CD4-positive, CD25-positive, alpha-beta regulatory T cell (primary cell): Measurements from ENCODE around the gene GABRG3. TPM values are rescaled to one million over a fixed set of nuclear protein-coding genes. Genes with fewer than 3 reads are reported as not detected.

ENCODE experiments used
- ATAC-seq, 2 donors: fragments of 150-1000 bp; cut with Tn5 transposase; one replicate each; pipeline ENCODE4 v1.10.0; 2021; ENCODE audit warnings: low read depth in 2 of 2, moderate number of reproducible peaks in 2 of 2, moderate library complexity in 1 of 2
- DNase-seq, 3 donors: peaks; one replicate each; pipeline versions ENCODE4 v3.0.0 to v3.0.0-alpha.2; 2012 to 2022; ENCODE audit warnings: mixed read lengths in 1 of 3
- H3K27ac ChIP-seq: one replicate; pipeline ENCODE4 v1.7.0; 2013; ENCODE audit warnings: mild to moderate bottlenecking, low read length; ENCODE audit not compliant: insufficient read depth, poor library complexity, severe bottlenecking
- H3K27me3 ChIP-seq: one replicate; pipeline ENCODE4 v1.7.0; 2013; ENCODE audit warnings: low read length; ENCODE audit not compliant: control insufficient read depth, insufficient read depth
- H3K36me3 ChIP-seq: one replicate; pipeline ENCODE4 v1.7.0; 2013; ENCODE audit warnings: mild to moderate bottlenecking, low read length, moderate library complexity; ENCODE audit not compliant: control insufficient read depth, insufficient read depth
- H3K4me1 ChIP-seq: 2 replicates; pipeline ENCODE4 v1.7.0; 2013; ENCODE audit warnings: mild to moderate bottlenecking, low read length; ENCODE audit not compliant: insufficient read depth, control insufficient read depth, poor library complexity, severe bottlenecking
- H3K4me3 ChIP-seq: one replicate; pipeline ENCODE4 v1.7.0; 2013; ENCODE audit warnings: low read depth, mild to moderate bottlenecking, low read length, moderate library complexity
- H3K9me3 ChIP-seq, 2 experiments: 1 replicate in 1 of 2; 2 replicates in 1 of 2; pipeline ENCODE4 v1.7.0; 2013; ENCODE audit warnings: low read length in 2 of 2, mild to moderate bottlenecking in 1 of 2, moderate library complexity in 1 of 2; ENCODE audit not compliant: control insufficient read depth in 2 of 2
- H3K27ac Mint-ChIP-seq, 3 donors: one replicate each; pipeline ENCODE4 v1.8.0; 2020 to 2022; ENCODE audit warnings: mild to moderate bottlenecking in 3 of 3, mixed read lengths in 3 of 3, moderate library complexity in 2 of 3
- H3K27me3 Mint-ChIP-seq: one replicate; pipeline ENCODE4 v1.8.0; 2022; ENCODE audit warnings: mild to moderate bottlenecking, mixed read lengths
- H3K36me3 Mint-ChIP-seq: one replicate; pipeline ENCODE4 v1.8.0; 2020; ENCODE audit warnings: mixed read lengths
- H3K4me1 Mint-ChIP-seq, 4 donors: one replicate each; pipeline ENCODE4 v1.8.0; 2020 to 2022; ENCODE audit warnings: mixed read lengths in 4 of 4, mild to moderate bottlenecking in 1 of 4
- H3K4me3 Mint-ChIP-seq, 4 donors: one replicate each; pipeline ENCODE4 v1.8.0; 2020 to 2022; ENCODE audit warnings: mild to moderate bottlenecking in 4 of 4, mixed read lengths in 4 of 4, moderate library complexity in 3 of 4
- H3K9me3 Mint-ChIP-seq, 7 donors: one replicate each; pipeline ENCODE4 v1.8.0; 2020 to 2022; ENCODE audit warnings: mixed read lengths in 7 of 7, mild to moderate bottlenecking in 3 of 7, moderate library complexity in 2 of 7
- polyA plus RNA-seq, 4 donors: library from polyadenylated mRNA; unstranded; fragments of 300-500 nt; fragmentation: Illumina TruSeq; gene quantifications; one replicate each; pipeline ENCODE4 v1.2.3, GENCODE V29; 2021
- total RNA-seq: library from RNA; stranded (reverse); gene quantifications from one replicate; pipeline ENCODE4 v1.2.3, GENCODE V29; 2022

The GABRG3 gene
- total and polyA plus RNA-seq, 5 donors from 2014 or later, result not detected

DNA sequence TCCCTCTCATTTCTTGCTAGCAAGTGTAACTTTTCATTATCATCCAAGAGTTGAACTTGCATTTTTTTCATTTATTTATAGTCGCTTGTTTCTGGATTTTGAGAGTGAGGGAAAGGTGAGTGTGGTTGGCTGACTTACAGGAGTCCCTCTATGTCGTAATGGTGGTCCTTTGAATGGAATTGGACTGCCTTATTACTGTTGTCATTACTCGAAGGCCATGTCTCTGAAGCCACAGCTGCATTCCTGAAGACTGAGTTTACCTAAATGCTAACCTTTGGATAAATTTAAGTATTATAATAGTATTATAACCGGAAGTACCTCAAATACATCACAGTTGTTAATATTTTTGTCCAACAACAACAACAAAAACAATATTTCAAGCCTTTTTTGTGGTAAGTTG lies 488.9 kb downstream of the GABRG3 start:
- ATAC-seq, result no peak
- no peaks in the 10 kb centered on the region for H3K36me3 Mint-ChIP-seq
- H3K9me3 ChIP-seq, result peaks cover 6% of the 10 kb centered on the region in 2 experiments

DNA sequence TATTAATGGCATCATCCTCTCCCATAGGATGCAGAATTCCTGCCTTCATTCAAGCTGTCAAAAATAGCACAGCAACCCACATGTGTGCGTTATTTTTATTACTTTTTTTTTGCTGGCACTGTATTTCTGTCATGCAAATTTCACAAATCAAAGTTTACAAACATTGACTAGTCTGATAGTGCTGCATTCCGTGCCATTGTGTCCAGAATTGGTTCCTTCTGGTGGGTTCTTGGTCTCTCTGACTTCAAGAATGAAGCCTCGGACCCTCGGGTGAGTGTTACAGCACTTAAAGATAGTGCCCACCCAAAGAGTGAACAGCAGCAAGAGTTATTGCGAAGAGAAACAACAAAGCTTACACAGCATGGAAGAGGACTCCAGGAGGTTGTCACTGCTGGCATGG lies 490.2 kb downstream of the GABRG3 start:
- Mint-ChIP-seq H3K4me3 (no peak overlapping the region), H3K36me3 (no peaks in the 10 kb centered on the region), H3K27ac (no peak overlapping the region), H3K4me1 (peaks cover 0 to 4% (median 0%) of the 10 kb centered on the region in 4 donors), H3K27me3 (no peaks in the 10 kb centered on the region), H3K9me3 (peaks cover 0 to 17% (median 4%) of the 10 kb centered on the region in 7 donors)
- no peaks in the 10 kb centered on the region for H3K4me1 ChIP-seq
- peaks cover 6% of the 10 kb centered on the region in 2 experiments for H3K9me3 ChIP-seq
- no peaks in the 10 kb centered on the region for H3K27me3 ChIP-seq
- DNase-seq (no peak), ATAC-seq (no peak)
- no peaks in the 10 kb centered on the region for H3K36me3 ChIP-seq
- no peak overlapping the region for H3K4me3 ChIP-seq
- H3K27ac ChIP-seq, result no peak overlapping the region

More for the DNA sequence above, 488.9 kb downstream of the GABRG3 start:
- no peak overlapping the region for H3K27ac ChIP-seq
- Mint-ChIP-seq H3K27me3 (no peaks in the 10 kb centered on the region), H3K4me1 (peaks cover 0 to 4% (median 0%) of the 10 kb centered on the region in 4 donors), H3K27ac (no peak overlapping the region), H3K4me3 (no peak overlapping the region), H3K9me3 (peaks cover 0 to 13% (median 4%) of the 10 kb centered on the region in 7 donors)
- H3K4me1 ChIP-seq, result no peaks in the 10 kb centered on the region
- no peaks in the 10 kb centered on the region for H3K36me3 ChIP-seq
- no peak for DNase-seq
- no peak overlapping the region for H3K4me3 ChIP-seq
- H3K27me3 ChIP-seq, result no peaks in the 10 kb centered on the region

DNA sequence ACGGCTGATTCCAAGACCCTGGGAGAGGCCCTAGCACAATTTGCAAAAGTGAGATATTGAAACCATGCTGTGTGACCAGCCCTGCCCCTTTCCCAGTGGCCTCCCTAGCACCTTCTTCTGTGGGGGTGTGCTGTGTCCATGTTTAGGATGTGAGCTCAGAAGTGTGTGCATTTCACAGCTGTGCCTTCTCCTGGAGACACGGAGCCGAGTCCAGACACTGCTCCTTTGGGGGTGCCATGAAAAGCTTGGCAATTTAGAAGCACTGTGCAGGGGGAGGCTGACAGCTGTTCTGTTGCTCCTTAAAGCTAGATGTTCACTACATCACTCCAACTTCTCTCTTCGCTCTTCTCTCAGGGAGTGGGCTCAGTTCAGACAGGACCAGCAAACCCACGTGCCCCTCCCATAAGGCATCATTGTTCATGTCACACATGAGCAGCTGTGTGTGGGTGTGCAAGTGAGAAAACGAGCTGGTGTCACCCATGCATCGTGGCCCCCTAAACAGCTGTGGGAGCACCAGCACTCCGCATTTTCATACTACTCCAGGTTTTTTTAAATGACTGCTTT lies 492.6 kb downstream of the GABRG3 start:
- H3K27me3 Mint-ChIP-seq, result no peaks in the 10 kb centered on the region
- H3K4me3 ChIP-seq, result no peak overlapping the region
- no peak for ATAC-seq

DNA sequence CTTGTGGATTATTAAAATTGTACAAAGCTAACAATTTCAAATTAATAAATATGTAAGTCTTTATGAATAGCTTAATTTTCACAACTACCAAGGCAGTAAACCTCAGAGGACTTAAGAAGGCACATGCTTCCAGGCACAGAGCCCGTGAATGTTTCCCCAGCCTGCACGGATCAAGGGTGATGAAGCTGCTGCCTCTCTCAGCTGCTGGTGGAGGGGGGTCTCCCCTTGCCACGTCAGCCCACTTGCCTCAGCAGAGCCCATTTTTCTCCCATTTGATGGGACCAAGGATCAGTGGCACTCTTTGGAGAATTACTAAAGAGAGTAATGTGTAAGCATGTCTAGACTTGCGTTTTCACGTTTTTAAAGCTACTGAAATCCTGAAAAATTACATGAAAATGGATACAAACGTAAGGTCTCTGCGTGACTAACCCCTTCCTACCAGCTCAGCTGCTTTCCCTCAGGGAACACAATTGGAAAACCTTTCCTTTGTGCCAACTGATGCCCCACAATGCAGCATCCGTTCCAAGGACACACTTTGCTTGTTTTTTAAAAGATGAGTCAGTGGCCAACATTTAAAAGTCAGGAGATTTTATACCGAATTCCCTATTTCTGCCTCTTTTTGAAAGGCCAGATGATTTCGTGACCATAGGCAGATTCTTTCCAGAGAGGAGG lies 494.1 kb downstream of the GABRG3 start:
- no peak for DNase-seq
- Mint-ChIP-seq H3K36me3 (no peaks in the 10 kb centered on the region), H3K4me1 (peaks cover 0 to 4% (median 0%) of the 10 kb centered on the region in 4 donors), H3K9me3 (peaks cover 0 to 17% (median 4%) of the 10 kb centered on the region in 7 donors), H3K27me3 (no peaks in the 10 kb centered on the region), H3K27ac (no peak overlapping the region), H3K4me3 (no peak overlapping the region)
- Histone ChIP-seq H3K27me3 (no peaks in the 10 kb centered on the region), H3K27ac (no peak overlapping the region), H3K9me3 (peaks cover 0 to 6% of the 10 kb centered on the region in 2 experiments), H3K4me3 (no peak overlapping the region), H3K4me1 (no peaks in the 10 kb centered on the region), H3K36me3 (no peaks in the 10 kb centered on the region)
- ATAC-seq, result no peak

More for the DNA sequence above, 492.6 kb downstream of the GABRG3 start:
- peaks cover 0 to 4% (median 0%) of the 10 kb centered on the region in 4 donors for H3K4me1 Mint-ChIP-seq
- Histone ChIP-seq H3K4me1 (no peaks in the 10 kb centered on the region), H3K27me3 (no peaks in the 10 kb centered on the region), H3K36me3 (no peaks in the 10 kb centered on the region), H3K27ac (no peak overlapping the region), H3K9me3 (peaks cover 6% of the 10 kb centered on the region in 2 experiments)
- peaks cover 0 to 20% (median 4%) of the 10 kb centered on the region in 7 donors for H3K9me3 Mint-ChIP-seq
- no peaks in the 10 kb centered on the region for H3K36me3 Mint-ChIP-seq
- no peak overlapping the region for H3K27ac Mint-ChIP-seq
- no peak for DNase-seq
- H3K4me3 Mint-ChIP-seq, result no peak overlapping the region

DNA sequence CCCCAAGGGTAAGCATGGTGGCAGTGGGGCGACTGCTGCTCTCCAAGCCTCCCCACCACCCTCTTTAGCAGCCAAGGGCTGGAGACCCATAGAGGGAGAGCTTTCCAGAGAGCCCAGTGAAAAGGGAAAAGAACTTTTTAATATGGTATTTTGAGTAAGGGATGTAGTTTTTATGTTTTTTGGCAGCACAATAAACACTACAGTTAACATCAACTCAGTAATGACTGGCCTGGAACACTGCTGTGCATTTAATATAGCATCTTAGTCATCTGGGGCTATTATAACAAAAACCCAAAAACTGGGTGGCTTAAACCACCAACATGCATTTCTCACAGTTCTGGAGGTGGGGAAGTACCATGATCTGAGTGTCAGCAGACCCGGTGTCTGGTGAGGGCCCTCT lies 495.8 kb downstream of the GABRG3 start:
- H3K9me3 Mint-ChIP-seq, result peaks cover 0 to 16% (median 4%) of the 10 kb centered on the region in 7 donors
- H3K9me3 ChIP-seq, result peaks cover 0 to 5% of the 10 kb centered on the region in 2 experiments

DNA sequence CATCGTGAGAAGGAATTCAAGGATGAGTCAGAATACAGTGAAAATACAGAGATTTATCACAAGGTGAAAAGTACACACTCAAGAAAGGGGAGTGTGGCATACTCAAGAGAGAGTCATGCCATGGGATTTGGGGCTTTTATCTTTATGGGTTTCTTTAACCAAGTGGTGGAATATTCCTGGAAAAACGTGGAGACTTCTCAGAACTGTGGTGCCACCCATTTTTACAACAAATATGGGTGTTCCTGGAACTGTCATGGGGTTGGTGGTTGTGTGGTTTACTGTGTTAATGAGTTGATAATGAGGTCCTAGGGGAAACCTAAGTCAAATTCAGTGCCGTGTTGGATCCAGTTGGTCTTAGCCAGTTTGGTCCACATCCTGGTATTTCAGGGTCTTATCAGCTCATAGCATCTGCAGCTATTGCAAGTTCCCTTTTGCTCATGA lies 497.2 kb downstream of the GABRG3 start:
- no peak overlapping the region for H3K4me3 Mint-ChIP-seq
- no peaks in the 10 kb centered on the region for H3K36me3 Mint-ChIP-seq
- H3K27me3 Mint-ChIP-seq, result no peaks in the 10 kb centered on the region

More for the DNA sequence above, 495.8 kb downstream of the GABRG3 start:
- H3K27ac Mint-ChIP-seq, result no peak overlapping the region
- H3K4me3 ChIP-seq, result no peak overlapping the region
- H3K4me3 Mint-ChIP-seq, result no peak overlapping the region
- H3K27me3 ChIP-seq, result no peaks in the 10 kb centered on the region
- H3K4me1 ChIP-seq, result no peaks in the 10 kb centered on the region
- H3K36me3 Mint-ChIP-seq, result no peaks in the 10 kb centered on the region
- ATAC-seq, result no peak
- peaks cover 0 to 4% (median 0%) of the 10 kb centered on the region in 4 donors for H3K4me1 Mint-ChIP-seq
- no peaks in the 10 kb centered on the region for H3K36me3 ChIP-seq
- no peak overlapping the region for H3K27ac ChIP-seq
- H3K27me3 Mint-ChIP-seq, result no peaks in the 10 kb centered on the region
- DNase-seq, result no peak

DNA sequence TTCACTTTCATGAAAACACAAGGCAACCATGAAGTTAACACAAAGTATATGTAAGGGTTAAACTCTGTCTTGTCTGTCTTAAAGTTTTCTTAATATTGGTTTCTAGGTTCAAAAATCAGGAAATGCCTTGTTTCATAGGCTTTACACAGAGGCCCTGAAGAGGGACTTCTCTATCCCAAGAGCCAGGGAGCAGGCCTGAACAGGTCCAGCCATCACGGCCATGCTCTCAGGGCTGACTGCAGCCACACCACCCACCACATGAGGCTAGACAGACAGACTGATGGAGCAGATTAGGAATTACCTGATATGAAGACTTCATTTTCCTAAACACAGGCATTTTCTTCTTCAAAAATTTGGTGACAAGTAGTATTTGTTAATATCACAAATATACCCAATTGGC lies 502.9 kb downstream of the GABRG3 start:
- no peak for ATAC-seq
- H3K27me3 Mint-ChIP-seq, result no peaks in the 10 kb centered on the region
- H3K9me3 Mint-ChIP-seq, result peaks cover 0 to 5% (median 0%) of the 10 kb centered on the region in 7 donors

More for the DNA sequence above, 497.2 kb downstream of the GABRG3 start:
- Histone ChIP-seq H3K27ac (no peak overlapping the region), H3K9me3 (no peaks in the 10 kb centered on the region), H3K4me3 (no peak overlapping the region), H3K27me3 (no peaks in the 10 kb centered on the region), H3K36me3 (no peaks in the 10 kb centered on the region), H3K4me1 (no peaks in the 10 kb centered on the region)
- DNase-seq (no peak), ATAC-seq (no peak)
- Mint-ChIP-seq H3K4me1 (no peaks in the 10 kb centered on the region), H3K9me3 (peaks cover 0 to 11% (median 4%) of the 10 kb centered on the region in 7 donors), H3K27ac (no peak overlapping the region)

More for the DNA sequence above, 502.9 kb downstream of the GABRG3 start:
- H3K36me3 Mint-ChIP-seq, result no peaks in the 10 kb centered on the region
- no peaks in the 10 kb centered on the region for H3K4me1 Mint-ChIP-seq
- Histone ChIP-seq H3K4me1 (no peaks in the 10 kb centered on the region), H3K4me3 (no peak overlapping the region), H3K9me3 (no peaks in the 10 kb centered on the region), H3K27me3 (no peaks in the 10 kb centered on the region), H3K27ac (no peak overlapping the region), H3K36me3 (no peaks in the 10 kb centered on the region)
- H3K27ac Mint-ChIP-seq, result no peak overlapping the region
- H3K4me3 Mint-ChIP-seq, result no peak overlapping the region
- no peak for DNase-seq
